Eye (tissue), 1 donor: ENCODE data around the gene NFIX.

ENCODE experiments used
- DNase-seq: peaks from one replicate; pipeline ENCODE4 v3.0.0-alpha.2; 2015

NFIX gene

GRCh38 chr19:13134626-13135025 lies 139.4 kb downstream of the NFIX start:
- DNase-seq, result no peak

GRCh38 chr19:13135068-13136062 lies 140.1 kb downstream of the NFIX start:
- no peak for DNase-seq

GRCh38 chr19:13137290-13137794 lies 142.1 kb downstream of the NFIX start:
- DNase-seq, result no peak

GRCh38 chr19:13138171-13138915 lies 143.1 kb downstream of the NFIX start:
- DNase-seq, result no peak

GRCh38 chr19:13138916-13139198 lies 143.6 kb downstream of the NFIX start:
- no peak for DNase-seq

GRCh38 chr19:13139633-13140311 lies 144.5 kb downstream of the NFIX start:
- no peak for DNase-seq

GRCh38 chr19:13146763-13147563 lies 151.7 kb downstream of the NFIX start:
- DNase-seq, result no peak
